Mammary epithelial cell (primary cell): ENCODE results near the gene SHQ1.

ENCODE experiments used
- EZH2 ChIP-seq: IDR thresholded peaks from 2 replicates; pipeline ENCODE4 v1.6.1; 2012; ENCODE audit warnings: low read length, inconsistent platforms, borderline replicate concordance
- TF ChIP-seq, protein P1 (sequence below), 2 donors: IDR thresholded peaks in 1 of 2; conservative IDR thresholded peaks in 1 of 2; 2 replicates each; pipeline ENCODE4 v1.5.1; 2011 to 2012; ENCODE audit warnings: inconsistent platforms in 2 of 2, low read length in 2 of 2, mild to moderate bottlenecking in 2 of 2, control low read depth in 1 of 2, low read depth in 1 of 2; ENCODE audit not compliant: insufficient read depth in 1 of 2; ENCODE audit errors: extremely low read depth in 1 of 2

DNA sequence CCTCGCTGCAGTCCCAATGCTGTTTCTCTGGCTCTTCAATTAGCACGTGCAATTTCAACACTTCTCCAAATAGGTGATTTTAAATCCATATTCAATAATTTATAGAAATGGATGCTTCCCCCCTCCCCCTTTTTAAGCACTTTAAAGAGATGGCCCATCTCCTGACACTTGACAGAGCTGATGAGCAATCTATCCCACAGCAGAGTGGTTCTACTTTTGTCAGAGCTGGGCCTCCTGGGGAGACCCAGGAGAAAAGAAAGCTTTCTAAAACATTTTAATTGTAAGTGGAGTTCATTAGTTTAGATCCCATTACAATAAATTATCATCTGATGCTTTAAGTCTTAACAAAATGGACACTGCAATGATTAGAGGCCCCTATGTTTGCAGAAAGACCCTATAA lies 127.7 kb downstream of the SHQ1 start:
- TF ChIP-seq, protein P1, sequence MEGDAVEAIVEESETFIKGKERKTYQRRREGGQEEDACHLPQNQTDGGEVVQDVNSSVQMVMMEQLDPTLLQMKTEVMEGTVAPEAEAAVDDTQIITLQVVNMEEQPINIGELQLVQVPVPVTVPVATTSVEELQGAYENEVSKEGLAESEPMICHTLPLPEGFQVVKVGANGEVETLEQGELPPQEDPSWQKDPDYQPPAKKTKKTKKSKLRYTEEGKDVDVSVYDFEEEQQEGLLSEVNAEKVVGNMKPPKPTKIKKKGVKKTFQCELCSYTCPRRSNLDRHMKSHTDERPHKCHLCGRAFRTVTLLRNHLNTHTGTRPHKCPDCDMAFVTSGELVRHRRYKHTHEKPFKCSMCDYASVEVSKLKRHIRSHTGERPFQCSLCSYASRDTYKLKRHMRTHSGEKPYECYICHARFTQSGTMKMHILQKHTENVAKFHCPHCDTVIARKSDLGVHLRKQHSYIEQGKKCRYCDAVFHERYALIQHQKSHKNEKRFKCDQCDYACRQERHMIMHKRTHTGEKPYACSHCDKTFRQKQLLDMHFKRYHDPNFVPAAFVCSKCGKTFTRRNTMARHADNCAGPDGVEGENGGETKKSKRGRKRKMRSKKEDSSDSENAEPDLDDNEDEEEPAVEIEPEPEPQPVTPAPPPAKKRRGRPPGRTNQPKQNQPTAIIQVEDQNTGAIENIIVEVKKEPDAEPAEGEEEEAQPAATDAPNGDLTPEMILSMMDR (conservative IDR thresholded peaks at IDR 0.05 in 1 of 2, IDR thresholded peaks at IDR 0.05 in 1 of 2; ENCODE audit: extremely low read depth in 1 of 2, insufficient read depth in 1 of 2, low read depth in 1 of 2, low read length in 2 of 2): no peak
- no peak for TF ChIP-seq EZH2
